Muscle of leg (tissue), 11 donors: ENCODE results near the gene PAX9. TPM values are rescaled to one million over a fixed set of nuclear protein-coding genes. Genes with fewer than 3 reads are reported as not detected.
A peak's percentile ranks its signal among the peaks of the same experiment; 100 is the strongest.

ENCODE experiments used
- DNase-seq: peaks from one replicate; pipeline ENCODE4 v3.0.0; 2013
- H3K27ac ChIP-seq: one replicate; pipeline ENCODE4 v1.5.1; 2013; ENCODE audit warnings: mild to moderate bottlenecking, low read length, control low read depth
- H3K27me3 ChIP-seq: one replicate; pipeline ENCODE4 v1.6.1; 2013; ENCODE audit warnings: low read length; ENCODE audit not compliant: control insufficient read depth, insufficient read depth
- H3K36me3 ChIP-seq: one replicate; pipeline ENCODE4 v1.6.1; 2013; ENCODE audit warnings: low read length; ENCODE audit not compliant: control insufficient read depth, insufficient read depth
- H3K4me1 ChIP-seq: one replicate; pipeline ENCODE4 v1.6.1; 2013; ENCODE audit warnings: low read length; ENCODE audit not compliant: control insufficient read depth, insufficient read depth
- H3K4me3 ChIP-seq: one replicate; pipeline ENCODE4 v1.5.1; 2013; ENCODE audit warnings: low read length, control low read depth
- H3K9me3 ChIP-seq: replicated peaks from 2 replicates; pipeline ENCODE4 v1.6.1; 2013; ENCODE audit warnings: low read depth, low read length; ENCODE audit not compliant: control insufficient read depth
- WGBS: methylation state at CpG from one replicate; pipeline ENCODE4 v1.1.5; 2013; ENCODE audit warnings: missing lambda C conversion rate; ENCODE audit not compliant: insufficient coverage; 5-methylcytosine and 5-hydroxymethylcytosine counted together
- polyA plus RNA-seq, 8 donors: library from polyadenylated mRNA; unstranded; fragments of 120-200 nt; gene quantifications; one replicate each; pipeline versions ENCODE4 v1.2.1 to v1.2.3, GENCODE V29; 2013; ENCODE audit warnings: inconsistent platforms in 1 of 8, low replicate concordance in 1 of 8; ENCODE audit not compliant: insufficient read length in 8 of 8, insufficient read depth in 1 of 8
- total RNA-seq: library from RNA; stranded (reverse); fragments of 120-200 nt; gene quantifications from one replicate; pipeline ENCODE4 v1.2.4, GENCODE V29; 2013

The PAX9 gene
- total and polyA plus RNA-seq, 9 donors, result 0.12 to 1.9 (median 0.36) TPM

- H3K27ac ChIP-seq, result no peak overlapping the region
- H3K36me3 ChIP-seq, result no peaks in the 10 kb centered on the region
- WGBS, result 2% methylated on average over 63 of the region's 71 CpGs
- H3K4me3 ChIP-seq, result peak overlapping the region; percentile 46
- DNase-seq, result no peak
- H3K9me3 ChIP-seq, result no peaks in the 10 kb centered on the region
- peaks cover 42% of the 10 kb centered on the region for H3K4me1 ChIP-seq
- peaks cover 89% of the 10 kb centered on the region for H3K27me3 ChIP-seq
Measured at GRCh38 chr14:36662543-36663403, 1.1 kb downstream of the PAX9 start.

- no peaks in the 10 kb centered on the region for H3K9me3 ChIP-seq
- H3K36me3 ChIP-seq, result no peaks in the 10 kb centered on the region
- H3K27me3 ChIP-seq, result peaks cover 86% of the 10 kb centered on the region
- no peak overlapping the region for H3K27ac ChIP-seq
- DNase-seq, result peak; percentile 70
- under 1% methylated on average over 37 of the region's 39 CpGs for WGBS
- peaks cover 34% of the 10 kb centered on the region for H3K4me1 ChIP-seq
- H3K4me3 ChIP-seq, result peak overlapping the region; percentile 46
Measured at GRCh38 chr14:36663404-36664321, 2.0 kb downstream of the PAX9 start.

DNA sequence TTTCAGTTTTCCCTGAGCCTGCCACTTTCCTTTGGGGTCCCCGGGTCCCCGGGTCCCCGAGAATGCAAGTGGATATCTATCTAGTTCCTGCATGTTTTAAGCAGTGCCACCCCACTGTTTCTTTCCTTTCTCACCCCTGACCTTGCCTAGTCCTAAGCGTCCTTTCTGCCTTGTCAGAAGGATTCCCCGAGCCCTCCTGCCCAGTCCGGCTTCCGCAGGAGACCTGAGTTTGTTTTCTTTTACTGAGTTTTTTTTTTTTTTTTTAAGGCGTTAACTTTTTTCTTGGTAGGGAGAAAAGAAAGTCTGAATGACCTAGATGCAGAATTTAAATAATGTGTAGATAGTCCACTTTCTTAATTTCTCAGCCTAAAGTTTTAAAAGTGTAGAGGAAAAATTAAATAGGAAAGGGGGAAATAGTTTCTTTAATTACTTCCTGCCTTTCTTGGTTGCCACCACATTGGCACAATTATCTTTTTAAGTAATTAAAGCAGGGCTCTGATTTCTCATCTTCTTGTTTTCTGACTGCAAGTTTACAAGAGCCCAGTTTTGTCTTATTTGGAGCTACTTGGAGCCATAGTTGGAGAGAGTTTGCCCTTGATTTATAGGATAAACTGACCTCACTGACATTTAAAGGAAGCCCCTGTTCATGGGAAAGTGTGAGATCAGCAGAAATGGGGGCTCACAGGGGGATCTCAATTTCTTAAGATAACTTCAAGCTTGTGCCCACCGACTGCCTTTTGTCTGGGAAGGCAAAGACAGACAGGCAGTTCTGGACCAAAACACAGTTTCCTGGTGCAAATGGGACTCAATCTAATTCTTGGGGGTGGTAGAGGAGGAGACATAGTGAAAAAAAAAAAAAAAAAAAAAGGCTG lies 2.9 kb downstream of the PAX9 start:
- DNase-seq, result no peak
- Histone ChIP-seq H3K36me3 (no peaks in the 10 kb centered on the region), H3K4me1 (peaks cover 34% of the 10 kb centered on the region), H3K9me3 (no peaks in the 10 kb centered on the region), H3K27me3 (peaks cover 77% of the 10 kb centered on the region), H3K27ac (no peak overlapping the region), H3K4me3 (no peak overlapping the region)
- WGBS, result 9% methylated on average over 4 of the region's 9 CpGs

DNA sequence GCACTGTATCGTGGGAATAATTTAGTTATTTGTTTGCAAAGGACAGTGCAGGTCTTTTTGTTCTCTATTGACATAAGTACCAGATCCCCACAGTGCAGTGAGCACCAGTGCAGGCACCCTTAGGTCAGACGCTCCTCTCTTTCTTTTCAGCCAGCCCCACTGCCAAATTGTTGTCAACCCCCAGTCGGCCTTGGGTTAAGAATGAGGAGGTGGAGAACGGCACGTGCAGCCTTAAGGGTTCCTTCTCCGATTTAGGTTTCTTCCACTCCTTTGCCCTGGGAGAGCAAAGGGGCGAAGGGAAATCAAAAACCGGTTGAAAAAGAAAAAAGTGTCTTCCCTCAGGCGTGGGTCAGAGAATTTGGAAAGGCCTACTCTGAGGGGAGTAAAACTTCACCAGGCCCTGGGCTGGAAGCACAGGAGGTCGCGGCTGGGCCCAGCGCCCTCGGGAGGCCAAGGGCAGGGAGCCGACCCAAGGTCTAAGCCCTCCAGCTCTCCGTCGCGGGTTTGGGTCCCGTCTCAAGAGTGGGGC lies 4.3 kb downstream of the PAX9 start:
- Histone ChIP-seq H3K36me3 (no peaks in the 10 kb centered on the region), H3K27ac (no peak overlapping the region), H3K4me1 (peaks cover 32% of the 10 kb centered on the region), H3K4me3 (no peak overlapping the region), H3K27me3 (peaks cover 63% of the 10 kb centered on the region), H3K9me3 (no peaks in the 10 kb centered on the region)
- no peak for DNase-seq
- 37% methylated on average over 11 of the region's 18 CpGs for WGBS

GRCh38 chr14:36666416-36667206 lies 5.0 kb downstream of the PAX9 start:
- H3K36me3 ChIP-seq, result no peaks in the 10 kb centered on the region
- no peak overlapping the region for H3K4me3 ChIP-seq
- peaks cover 26% of the 10 kb centered on the region for H3K4me1 ChIP-seq
- H3K27me3 ChIP-seq, result peaks cover 56% of the 10 kb centered on the region
- H3K9me3 ChIP-seq, result no peaks in the 10 kb centered on the region
- WGBS, result 20% methylated on average over 68 of the region's 68 CpGs
- H3K27ac ChIP-seq, result no peak overlapping the region
- no peak for DNase-seq

DNA sequence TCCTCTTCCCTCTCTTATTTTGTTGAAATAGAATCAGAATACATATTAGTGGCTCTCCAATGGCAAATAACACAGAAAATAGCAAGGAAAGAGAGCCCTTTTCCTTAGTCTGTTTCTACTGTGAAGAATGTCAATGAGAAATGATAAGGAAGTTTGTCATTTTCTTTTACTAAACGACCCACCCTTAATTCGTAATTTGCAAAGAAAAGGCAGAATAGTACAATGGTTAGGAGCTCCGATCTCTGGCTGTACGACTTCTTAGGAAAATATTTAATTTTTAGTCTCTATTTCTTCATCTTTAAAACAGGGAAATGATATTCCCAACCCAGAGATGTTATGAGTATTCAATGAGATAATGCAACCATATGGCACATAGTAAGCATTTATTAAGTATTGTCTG lies 6.0 kb downstream of the PAX9 start:
- DNase-seq, result no peak
- Histone ChIP-seq H3K4me3 (no peak overlapping the region), H3K27ac (no peak overlapping the region), H3K9me3 (no peaks in the 10 kb centered on the region), H3K36me3 (no peaks in the 10 kb centered on the region), H3K27me3 (peaks cover 45% of the 10 kb centered on the region), H3K4me1 (peaks cover 17% of the 10 kb centered on the region)
- no CpG with 5 or more reads among the region's 4 CpGs for WGBS

DNA sequence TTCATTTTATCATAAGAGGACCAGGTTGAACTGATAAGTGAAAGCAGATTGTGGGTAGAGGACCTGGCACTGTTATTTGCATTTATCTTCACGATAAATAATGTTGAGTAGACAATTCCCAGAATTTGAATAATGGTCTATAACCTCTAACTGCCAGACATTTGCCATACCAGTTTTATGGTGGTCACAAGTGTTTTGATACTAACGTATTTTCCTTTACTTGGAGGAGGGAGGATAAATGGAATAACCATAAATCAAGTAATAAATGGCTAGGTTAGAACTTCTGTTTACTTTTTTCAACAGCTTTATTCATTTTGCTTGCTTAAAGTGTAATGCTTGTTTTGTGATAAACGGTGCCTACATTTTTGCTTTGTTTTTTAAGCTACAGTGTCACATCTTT lies 9.5 kb downstream of the PAX9 start:
- H3K27me3 ChIP-seq, result peaks cover 28% of the 10 kb centered on the region
- H3K4me3 ChIP-seq, result no peak overlapping the region
- H3K4me1 ChIP-seq, result peaks cover 6% of the 10 kb centered on the region
- no CpG with 5 or more reads among the region's 3 CpGs for WGBS
- H3K27ac ChIP-seq, result no peak overlapping the region
- no peaks in the 10 kb centered on the region for H3K36me3 ChIP-seq
- no peaks in the 10 kb centered on the region for H3K9me3 ChIP-seq
- DNase-seq, result no peak

GRCh38 chr14:36672095-36672494 lies 10.4 kb downstream of the PAX9 start:
- Histone ChIP-seq H3K27me3 (peaks cover 24% of the 10 kb centered on the region), H3K4me1 (no peaks in the 10 kb centered on the region), H3K4me3 (no peak overlapping the region), H3K9me3 (no peaks in the 10 kb centered on the region), H3K36me3 (no peaks in the 10 kb centered on the region), H3K27ac (no peak overlapping the region)
- WGBS, result no CpG with 5 or more reads among the region's 4 CpGs
- no peak for DNase-seq

- Histone ChIP-seq H3K9me3 (no peaks in the 10 kb centered on the region), H3K4me3 (no peak overlapping the region)
- WGBS, result no CpG with 5 or more reads among the region's 3 CpGs
Measured at GRCh38 chr14:36674659-36675058, 13.0 kb downstream of the PAX9 start.

More at GRCh38 chr14:36674659-36675058, 13.0 kb downstream of the PAX9 start:
- Histone ChIP-seq H3K36me3 (no peaks in the 10 kb centered on the region), H3K27ac (no peak overlapping the region), H3K27me3 (peaks cover 18% of the 10 kb centered on the region), H3K4me1 (no peaks in the 10 kb centered on the region)
- DNase-seq, result no peak
